Type B pancreatic cell (in vitro differentiated cells): ENCODE results near the gene CIAO3. TPM values are rescaled to one million over a fixed set of nuclear protein-coding genes. Genes with fewer than 3 reads are reported as not detected.
A peak's percentile ranks its signal among the peaks of the same experiment; 100 is the strongest.
"Not testable (repeated sequence)": the region's sequence is repeated elsewhere in the genome, so short reads cannot be mapped to it uniquely, and the experiment has no call there.

Experiments
- DNase-seq: peaks from one replicate; pipeline ENCODE4 v3.0.0; 2021; ENCODE audit warnings: mixed read lengths; ENCODE audit not compliant: unreplicated experiment; ENCODE audit errors: extremely low spot score
- H3K27ac Mint-ChIP-seq: 2 replicates; pipeline ENCODE4 v1.8.0; 2021; ENCODE audit warnings: mild to moderate bottlenecking, mixed read lengths
- H3K27me3 Mint-ChIP-seq: 2 replicates; pipeline ENCODE4 v1.8.0; 2021; ENCODE audit warnings: mixed read lengths
- H3K36me3 Mint-ChIP-seq: 2 replicates; pipeline ENCODE4 v1.8.0; 2021; ENCODE audit warnings: mixed read lengths
- H3K4me1 Mint-ChIP-seq: one replicate; pipeline ENCODE4 v1.8.0; 2021; ENCODE audit warnings: mixed read lengths; ENCODE audit not compliant: unreplicated experiment
- H3K4me3 Mint-ChIP-seq: 2 replicates; pipeline ENCODE4 v1.8.0; 2021; ENCODE audit warnings: mild to moderate bottlenecking, mixed read lengths
- H3K9me3 Mint-ChIP-seq: 2 replicates; pipeline ENCODE4 v1.8.0; 2021; ENCODE audit warnings: mixed read lengths
- total RNA-seq: library from RNA; stranded (reverse); gene quantifications from 2 replicates; pipeline ENCODE4 v1.2.1, GENCODE V29; 2021; ENCODE audit warnings: low replicate concordance
- TF ChIP-seq, protein P1 (sequence below): fragments of 200-600 bp; sonication (generic); conservative IDR thresholded peaks from 2 replicates; pipeline ENCODE4 v1.5.0; 2021; ENCODE audit warnings: antibody characterized with exemption, mild to moderate bottlenecking

The CIAO3 gene
- total RNA-seq, 1 donor from 2014 or later, result 44.5 TPM

GRCh38 chr16:714558-715476 lies 26.0 kb downstream of the CIAO3 start, which contains the start of gene METRN:
Gene METRN, plus strand, starts transcription at chr16:715118. Its CDS starts 172 bp downstream, at chr16:715290.
- H3K27ac Mint-ChIP-seq, result peak within 1 kb of the TSS; percentile 36
- TF ChIP-seq, protein P1, sequence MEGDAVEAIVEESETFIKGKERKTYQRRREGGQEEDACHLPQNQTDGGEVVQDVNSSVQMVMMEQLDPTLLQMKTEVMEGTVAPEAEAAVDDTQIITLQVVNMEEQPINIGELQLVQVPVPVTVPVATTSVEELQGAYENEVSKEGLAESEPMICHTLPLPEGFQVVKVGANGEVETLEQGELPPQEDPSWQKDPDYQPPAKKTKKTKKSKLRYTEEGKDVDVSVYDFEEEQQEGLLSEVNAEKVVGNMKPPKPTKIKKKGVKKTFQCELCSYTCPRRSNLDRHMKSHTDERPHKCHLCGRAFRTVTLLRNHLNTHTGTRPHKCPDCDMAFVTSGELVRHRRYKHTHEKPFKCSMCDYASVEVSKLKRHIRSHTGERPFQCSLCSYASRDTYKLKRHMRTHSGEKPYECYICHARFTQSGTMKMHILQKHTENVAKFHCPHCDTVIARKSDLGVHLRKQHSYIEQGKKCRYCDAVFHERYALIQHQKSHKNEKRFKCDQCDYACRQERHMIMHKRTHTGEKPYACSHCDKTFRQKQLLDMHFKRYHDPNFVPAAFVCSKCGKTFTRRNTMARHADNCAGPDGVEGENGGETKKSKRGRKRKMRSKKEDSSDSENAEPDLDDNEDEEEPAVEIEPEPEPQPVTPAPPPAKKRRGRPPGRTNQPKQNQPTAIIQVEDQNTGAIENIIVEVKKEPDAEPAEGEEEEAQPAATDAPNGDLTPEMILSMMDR, result no peak
- peak; percentile 93 for DNase-seq
- no peaks in the 10 kb centered on the region for H3K9me3 Mint-ChIP-seq
- peak within 1 kb of the TSS; percentile 84 for H3K4me3 Mint-ChIP-seq
- peaks cover 18% of the 10 kb centered on the region for H3K27me3 Mint-ChIP-seq
- H3K4me1 Mint-ChIP-seq, result peaks cover 16% of the 10 kb centered on the region
- H3K36me3 Mint-ChIP-seq, result no peaks in the 10 kb centered on the region

DNA sequence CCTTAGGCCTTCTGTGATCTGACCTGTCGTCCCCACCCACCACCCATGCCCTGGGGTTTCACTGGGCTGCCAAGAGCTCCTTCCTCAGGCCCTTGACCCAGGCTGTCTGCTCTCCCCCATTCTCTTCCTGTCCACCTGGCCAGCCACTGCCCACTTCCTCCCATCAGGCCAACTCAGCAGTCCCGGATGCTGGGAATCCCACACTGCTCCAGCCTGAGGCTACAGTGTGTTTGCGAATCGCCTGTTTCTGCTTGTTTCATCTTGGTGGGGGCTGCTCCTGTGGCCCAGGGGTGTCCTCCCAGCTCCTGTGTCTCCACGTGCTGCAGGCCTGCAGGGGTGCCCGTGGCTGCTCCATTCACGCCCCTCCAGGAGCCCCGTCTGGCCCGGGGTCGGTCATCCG lies 26.7 kb downstream of the CIAO3 start:
- DNase-seq, result no peak
- no peak overlapping the region for H3K4me3 Mint-ChIP-seq
- no peak overlapping the region for H3K27ac Mint-ChIP-seq
- H3K36me3 Mint-ChIP-seq, result no peaks in the 10 kb centered on the region
- H3K9me3 Mint-ChIP-seq, result no peaks in the 10 kb centered on the region
- H3K27me3 Mint-ChIP-seq, result peaks cover 25% of the 10 kb centered on the region
- peaks cover 13% of the 10 kb centered on the region for H3K4me1 Mint-ChIP-seq
- TF ChIP-seq, protein P1, result no peak

DNA sequence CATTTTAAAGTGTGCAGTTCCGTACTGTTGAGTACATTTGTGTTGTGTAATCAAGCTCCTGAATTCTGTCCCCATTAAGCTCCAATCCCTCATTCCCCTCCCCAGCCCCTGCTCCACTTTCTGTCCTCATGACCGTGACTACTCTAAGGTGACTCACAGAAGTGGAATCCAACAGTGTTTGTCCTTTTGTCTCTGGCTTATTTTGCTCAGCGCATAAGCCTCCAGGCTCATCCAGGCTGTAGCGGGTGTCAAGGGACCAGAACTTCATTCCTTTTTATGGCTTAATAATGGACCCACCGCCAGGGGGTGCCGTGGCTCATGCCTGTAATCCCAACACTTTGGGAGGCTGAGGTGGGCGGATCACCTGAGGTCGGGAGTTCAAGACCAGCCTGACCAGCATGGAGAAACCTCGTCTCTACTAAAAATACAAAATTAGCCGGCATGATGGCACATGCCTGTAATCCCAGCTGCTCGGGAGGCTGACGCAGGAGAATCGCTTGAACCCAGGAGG lies 28.0 kb downstream of the CIAO3 start:
- H3K36me3 Mint-ChIP-seq, DNase-seq, H3K9me3 Mint-ChIP-seq, H3K4me1 Mint-ChIP-seq: not testable (repeated sequence)
- H3K27me3 Mint-ChIP-seq, result peaks cover 38% of the 10 kb centered on the region
- peak overlapping the region; percentile 44 for H3K4me3 Mint-ChIP-seq
- TF ChIP-seq, protein P1, result peak; percentile 69
- H3K27ac Mint-ChIP-seq, result peak overlapping the region; percentile 78

- Mint-ChIP-seq H3K27ac (no peak overlapping the region), H3K9me3 (no peaks in the 10 kb centered on the region), H3K4me3 (no peak overlapping the region), H3K36me3 (no peaks in the 10 kb centered on the region), H3K4me1 (peaks cover 8% of the 10 kb centered on the region), H3K27me3 (peaks cover 47% of the 10 kb centered on the region)
- TF ChIP-seq, protein P1, result peak; percentile 98
- DNase-seq, result peak; percentile 88
Measured at GRCh38 chr16:711548-712320, 29.1 kb downstream of the CIAO3 start.

- H3K4me1 Mint-ChIP-seq, result peaks cover 4% of the 10 kb centered on the region
- no peak for DNase-seq
- no peak overlapping the region for H3K27ac Mint-ChIP-seq
- no peaks in the 10 kb centered on the region for H3K36me3 Mint-ChIP-seq
- no peaks in the 10 kb centered on the region for H3K9me3 Mint-ChIP-seq
- no peak overlapping the region for H3K4me3 Mint-ChIP-seq
- H3K27me3 Mint-ChIP-seq, result peaks cover 53% of the 10 kb centered on the region
- TF ChIP-seq, protein P1, result no peak
Measured at GRCh38 chr16:711084-711483, 29.7 kb downstream of the CIAO3 start.
